Jurkat, Clone E6-1 (cell line): ENCODE data around the gene KIFC3.
A peak's percentile ranks its signal among the peaks of the same experiment; 100 is the strongest.
"Not testable (repeated sequence)": the region's sequence is repeated elsewhere in the genome, so short reads cannot be mapped to it uniquely, and the experiment has no call there.

ENCODE experiments used
- DNase-seq: peaks from one replicate; pipeline ENCODE4 v3.0.0-alpha.2; 2011; ENCODE audit warnings: low read depth, low spot score
- H3K4me3 ChIP-seq: 2 replicates; pipeline ENCODE4 v1.5.1; 2011; ENCODE audit warnings: mild to moderate bottlenecking, low read length, control low read depth, moderate library complexity

The KIFC3 gene

DNA sequence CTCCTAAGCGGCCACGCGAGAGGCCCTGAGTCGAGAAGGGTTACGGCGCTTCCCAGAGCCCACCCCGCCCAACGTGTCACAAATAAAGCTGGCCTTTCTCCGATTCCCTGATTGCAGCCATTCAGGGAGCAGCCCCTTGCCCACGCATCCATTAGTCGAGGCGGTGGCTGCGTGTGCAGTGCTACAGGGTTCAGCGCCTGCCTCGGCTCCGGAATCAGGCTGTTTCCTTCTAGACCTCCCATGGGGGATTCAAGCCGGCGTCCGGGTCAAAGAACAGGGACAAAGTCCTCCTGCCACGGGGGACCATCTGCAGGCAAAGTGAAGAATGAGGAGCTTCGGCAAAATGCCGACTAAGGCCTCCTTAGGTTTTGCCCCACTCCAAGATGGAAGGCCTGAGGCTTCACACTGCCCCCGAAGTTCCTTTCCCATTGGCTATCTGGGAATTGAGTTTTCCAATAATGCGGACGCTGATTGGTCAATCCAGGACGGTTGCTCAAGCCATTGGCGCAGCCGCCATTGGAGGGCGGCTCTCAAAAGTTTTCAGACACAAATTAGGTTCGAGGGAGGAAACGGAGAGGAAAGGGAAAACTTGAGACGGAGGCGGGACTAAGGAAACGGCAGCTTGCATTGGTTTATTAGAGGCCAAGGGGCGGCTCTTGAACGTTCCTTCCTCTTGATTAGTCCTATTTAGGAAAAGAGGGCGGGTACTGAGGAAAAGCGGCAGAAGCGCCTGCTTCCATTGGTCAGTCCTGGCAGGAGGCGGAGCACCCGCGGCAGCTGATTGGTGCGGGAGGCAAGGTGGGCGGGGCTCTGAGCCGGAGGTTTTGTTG, 67.2 kb downstream of the KIFC3 start:
- H3K4me3 ChIP-seq, result peak overlapping the region; percentile 92
- DNase-seq, result peak; percentile 100

DNA sequence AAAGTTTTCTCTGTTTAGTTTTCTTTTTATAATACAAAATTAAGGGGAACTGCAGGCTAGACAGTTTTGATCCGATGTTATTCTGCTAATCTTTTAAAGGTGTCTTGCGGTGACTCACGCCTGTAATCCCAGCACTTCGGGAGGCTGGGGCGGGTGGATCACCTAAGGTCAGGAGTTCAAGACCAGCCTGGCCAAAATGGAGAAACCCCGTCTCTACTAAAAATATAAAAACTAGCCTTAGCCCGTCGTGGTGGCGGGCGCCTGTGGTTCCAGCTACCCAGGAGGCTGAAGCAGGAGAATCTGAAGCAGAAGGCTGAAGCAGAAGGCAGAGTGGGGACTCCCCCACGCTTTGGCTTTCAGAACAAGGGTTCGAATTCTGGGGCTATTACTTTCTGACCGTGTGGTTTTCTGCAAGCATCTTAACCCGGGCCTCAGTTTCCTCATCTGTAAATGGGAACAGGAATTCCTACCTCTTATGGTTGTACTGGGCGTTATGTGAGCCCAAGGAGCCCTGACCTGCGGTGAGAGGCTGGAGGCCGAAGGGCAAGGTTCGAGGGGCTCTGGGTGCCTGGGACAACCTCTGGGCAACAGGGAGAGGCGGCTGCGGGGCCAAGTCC, 67.9 kb downstream of the KIFC3 start:
- H3K4me3 ChIP-seq, result peak overlapping the region; percentile 92
- no peak for DNase-seq

- DNase-seq, result no peak
- no peak overlapping the region for H3K4me3 ChIP-seq
These were observed 69.6 kb downstream of the KIFC3 start for GRCh38 chr16:57732714-57733113.

GRCh38 chr16:57732037-57732436, 70.3 kb downstream of the KIFC3 start:
- no peak overlapping the region for H3K4me3 ChIP-seq
- no peak for DNase-seq

- DNase-seq, result no peak
These were observed 71.2 kb downstream of the KIFC3 start for GRCh38 chr16:57730771-57731730.

DNA sequence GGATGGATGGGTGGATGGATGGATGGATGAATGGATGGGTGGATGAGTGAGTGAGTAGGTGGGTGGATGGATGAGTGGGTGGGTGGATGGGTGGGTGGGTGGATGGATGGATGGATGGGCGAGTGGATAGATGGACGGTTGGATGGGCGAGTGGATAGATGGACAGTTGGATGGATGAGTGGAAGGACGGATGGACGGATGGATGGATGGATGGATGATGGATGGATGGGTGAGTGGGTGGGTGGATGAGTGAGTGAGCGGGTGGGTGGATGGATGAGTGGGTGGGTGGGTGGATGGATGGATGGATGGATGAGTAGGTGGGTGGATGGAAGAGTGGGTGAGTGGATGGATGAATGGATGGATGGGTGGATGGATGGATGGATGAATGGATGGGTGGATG, 72.4 kb downstream of the KIFC3 start:
- DNase-seq, H3K4me3 ChIP-seq: not testable (repeated sequence)

More at GRCh38 chr16:57730771-57731730, 71.2 kb downstream of the KIFC3 start:
- H3K4me3 ChIP-seq, result no peak overlapping the region

DNA sequence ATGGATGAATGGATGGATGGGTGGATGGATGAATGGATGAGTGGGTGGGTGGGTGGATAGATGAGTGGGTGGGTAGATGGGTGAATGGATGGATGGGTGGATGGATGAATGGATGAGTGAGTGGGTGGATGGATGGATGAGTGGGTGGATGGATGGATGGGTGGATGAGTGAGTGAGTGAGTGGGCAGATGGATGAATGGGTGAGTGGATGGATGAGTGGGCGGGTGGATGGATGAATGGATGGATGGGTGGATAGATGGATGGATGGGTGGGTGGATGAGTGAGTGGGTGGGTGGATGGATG, 73.2 kb downstream of the KIFC3 start:
- no peak for DNase-seq
- H3K4me3 ChIP-seq, result no peak overlapping the region

DNA sequence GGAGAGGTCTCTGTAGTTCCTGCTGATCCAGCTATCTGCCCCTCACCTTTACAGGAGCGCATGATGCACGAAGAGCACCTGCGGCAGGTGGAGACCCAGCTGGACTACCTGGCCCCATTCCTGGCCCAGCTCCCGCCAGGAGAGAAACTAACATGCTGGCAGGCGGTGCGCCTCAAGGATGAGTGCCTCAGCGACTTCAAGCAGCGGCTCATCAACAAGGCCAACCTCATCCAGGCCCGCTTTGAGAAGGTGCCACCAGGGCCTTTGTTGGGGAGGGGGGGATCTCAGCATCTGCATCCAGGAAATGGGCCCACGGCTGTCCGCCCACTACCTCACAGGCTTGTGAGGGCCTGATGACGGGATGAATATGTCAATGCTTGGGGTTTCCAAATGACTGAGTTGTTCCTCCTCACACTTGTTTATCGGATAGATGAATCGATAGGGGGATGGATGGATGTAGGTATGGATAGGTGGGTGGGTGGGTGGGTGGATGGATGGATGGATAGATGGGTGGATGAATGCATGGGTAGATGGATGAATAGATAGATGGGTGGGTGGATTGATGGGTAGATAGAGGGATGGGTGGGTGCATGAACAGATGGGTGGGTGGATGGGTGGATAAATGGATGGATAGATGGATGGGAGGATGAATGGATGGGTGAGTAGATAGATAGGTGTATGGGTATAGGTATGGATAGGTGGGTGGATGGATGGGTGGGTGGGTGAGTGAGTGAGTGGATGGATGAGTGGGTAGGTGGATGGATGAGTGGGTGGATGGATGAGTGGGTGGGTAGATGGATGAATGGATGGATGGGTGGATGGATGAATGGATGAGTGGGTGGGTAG, 73.7 kb downstream of the KIFC3 start:
- no peak overlapping the region for H3K4me3 ChIP-seq
- no peak for DNase-seq

- no peak for DNase-seq
- H3K4me3 ChIP-seq, result no peak overlapping the region
These were observed 74.7 kb downstream of the KIFC3 start for GRCh38 chr16:57727610-57728009.

DNA sequence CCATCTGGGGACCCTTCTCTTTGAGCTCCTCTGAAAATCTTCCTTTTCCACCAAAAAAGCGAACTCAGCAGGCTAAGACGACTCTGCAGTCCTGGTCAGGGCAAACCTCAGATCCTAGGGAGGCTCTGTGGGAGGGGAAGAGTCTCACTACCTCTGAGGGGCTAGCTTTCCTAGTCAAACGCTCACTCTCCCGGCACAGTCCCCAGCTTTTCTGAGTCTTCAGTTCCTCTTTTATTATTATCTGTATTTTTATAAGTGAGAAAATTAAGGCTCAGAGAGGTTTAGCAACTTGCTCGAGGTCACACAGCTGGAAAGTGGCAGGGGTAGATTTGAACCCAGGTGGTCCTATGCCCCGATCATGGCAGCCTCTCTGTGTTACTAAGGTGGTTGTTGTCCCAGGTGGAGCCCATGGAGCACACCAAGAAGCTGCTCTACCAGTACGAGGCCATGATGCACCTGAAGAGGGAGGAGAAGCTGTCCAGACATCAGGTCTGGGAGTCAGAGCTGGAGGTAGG, 75.8 kb downstream of the KIFC3 start:
- no peak for DNase-seq
- no peak overlapping the region for H3K4me3 ChIP-seq

- no peak for DNase-seq
These were observed 76.3 kb downstream of the KIFC3 start for GRCh38 chr16:57725976-57726375.

DNA sequence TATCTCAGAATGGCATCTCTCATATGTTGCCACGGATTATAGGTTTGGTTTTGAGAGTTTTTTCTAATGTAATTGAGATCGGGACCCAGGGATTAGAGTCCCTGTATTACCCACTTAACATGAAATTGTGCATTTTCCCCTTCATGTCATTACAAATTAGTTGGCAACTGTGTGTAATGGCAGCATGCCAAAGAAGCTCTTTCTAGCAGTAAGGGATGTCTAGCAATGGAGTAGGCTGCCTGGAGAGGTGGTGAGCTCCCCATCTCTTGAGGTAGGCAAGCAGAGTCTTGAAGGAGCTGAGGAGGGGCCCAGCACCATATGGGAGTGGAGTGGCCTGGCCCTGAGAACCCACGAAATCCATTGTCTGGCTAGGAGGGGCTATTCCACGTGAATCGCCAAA, 76.7 kb downstream of the KIFC3 start:
- no peak overlapping the region for H3K4me3 ChIP-seq
- DNase-seq, result no peak

More at GRCh38 chr16:57725976-57726375, 76.3 kb downstream of the KIFC3 start:
- H3K4me3 ChIP-seq, result no peak overlapping the region

GRCh38 chr16:57725151-57725550, 77.1 kb downstream of the KIFC3 start:
- no peak for DNase-seq
- H3K4me3 ChIP-seq, result no peak overlapping the region

GRCh38 chr16:57724531-57724930, 77.8 kb downstream of the KIFC3 start:
- DNase-seq, result no peak
- H3K4me3 ChIP-seq, result no peak overlapping the region

DNA sequence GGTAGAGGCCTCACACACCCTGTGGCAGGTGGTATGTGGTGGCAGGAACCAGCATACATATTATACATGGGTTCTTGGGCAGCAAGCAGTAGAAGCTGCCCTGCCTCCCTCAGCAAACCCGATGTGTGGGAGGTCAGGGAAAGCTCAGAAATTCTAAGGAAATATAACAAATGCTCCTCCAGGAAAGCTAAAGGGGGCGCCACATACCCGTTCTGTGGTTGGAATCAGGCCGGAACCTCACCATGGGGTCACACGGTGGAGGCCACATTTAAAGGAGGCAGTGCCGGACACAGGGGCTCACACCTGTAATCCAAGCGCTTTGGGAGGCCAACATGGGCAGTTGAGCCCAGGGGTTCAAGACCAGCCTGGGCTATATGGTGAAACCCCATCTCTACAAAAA, 79.1 kb downstream of the KIFC3 start:
- DNase-seq, result no peak
- no peak overlapping the region for H3K4me3 ChIP-seq

- H3K4me3 ChIP-seq, result no peak overlapping the region
- DNase-seq, result no peak
These were observed 79.6 kb downstream of the KIFC3 start for GRCh38 chr16:57722651-57723050.

GRCh38 chr16:57722210-57722499, 80.1 kb downstream of the KIFC3 start:
- no peak for DNase-seq
- H3K4me3 ChIP-seq, result no peak overlapping the region

GRCh38 chr16:57721356-57722209, 80.7 kb downstream of the KIFC3 start:
- H3K4me3 ChIP-seq, result no peak overlapping the region
- no peak for DNase-seq
